Activated CD8-positive, alpha-beta memory T cell treated with anti-CD3 and anti-CD28 coated beads, Interleukin-2, amount 50 U/mL, for 24 hours (primary cell): ENCODE measurements around the gene PRR36.

Source experiments
- DNase-seq: peaks from one replicate; pipeline ENCODE4 v3.0.0-alpha.2; 2020; ENCODE audit errors: extremely low read depth

Gene PRR36

GRCh38 chr19:7819337-7819736 is 54.9 kb downstream of the PRR36 start:
- DNase-seq: no peak

GRCh38 chr19:7818806-7819205 is 55.4 kb downstream of the PRR36 start:
- no peak for DNase-seq
